HepG2 (cell line): ENCODE results near the gene FUBP3. TPM values are rescaled to one million over a fixed set of nuclear protein-coding genes. Genes with fewer than 3 reads are reported as not detected.

Experiments
- ATAC-seq: fragments of 200-7000 bp; cut with Tn5 transposase; 3 replicates; pipeline ENCODE4 v1.9.1; 2020; ENCODE audit warnings: mild to moderate bottlenecking, moderate library complexity
- BruUV-seq: library from RNA; stranded (reverse); fragments of 400-500 nt; replicated peaks from 2 replicates; lab custom pipeline; 2021; lab: Mats Ljungman, UMichigan
- CTCF ChIA-PET: fragments of 300-600 bp; formaldehyde crosslinking; extraction: SDS; loops from one replicate; lab custom pipeline; 2021; ENCODE audit warnings: low total read pairs, inconsistent platforms, low intra/inter-chr PET ratio; lab: Yijun Ruan, JAX
- POLR2A ChIA-PET: fragments of 350-600 bp; sonication (Branson Sonifier 250); formaldehyde crosslinking; loops from one replicate; lab custom pipeline; 2020; ENCODE audit warnings: antibody characterized with exemption, inconsistent platforms; lab: Yijun Ruan, JAX
- DNase-seq: peaks from one replicate; pipeline ENCODE4 v3.0.0-alpha.2; 2015; ENCODE audit warnings: low spot score
- FAIRE-seq: peaks from 3 replicates; lab custom pipeline; 2011; peaks lifted over from hg19 to GRCh38; lab: Jason Lieb, UNC
- H2AFZ ChIP-seq: one replicate; pipeline ENCODE4 v1.6.1; 2011; ENCODE audit warnings: low read length, inconsistent platforms
- H3K27ac ChIP-seq: fragments of 300-600 bp; 3 replicates; pipeline ENCODE4 v1.8.0; 2011; ENCODE audit warnings: mixed run types, mild to moderate bottlenecking, mixed read lengths, low read length, inconsistent platforms; ENCODE audit not compliant: insufficient read depth; ENCODE audit errors: extremely low read length
- H3K27me3 ChIP-seq, 2 experiments: fragments of 200-600 bp in 1 of 2; 2 replicates in 1 of 2; 3 replicates in 1 of 2; pipeline versions ENCODE4 v1.6.0 to v1.8.0; 2011; ENCODE audit warnings: low read length in 2 of 2, mild to moderate bottlenecking in 2 of 2, moderate library complexity in 2 of 2, inconsistent platforms in 1 of 2; ENCODE audit not compliant: insufficient read depth in 2 of 2, control insufficient read depth in 1 of 2
- H3K36me3 ChIP-seq, 2 experiments: fragments of 200-600 bp in 1 of 2; replicated peaks in 1 of 2; 2 replicates in 1 of 2; 3 replicates in 1 of 2; pipeline versions ENCODE4 v1.5.1 to v1.8.0; 2011; ENCODE audit warnings: low read length in 2 of 2, inconsistent platforms in 1 of 2; ENCODE audit not compliant: insufficient read depth in 2 of 2, control insufficient read depth in 1 of 2
- H3K4me1 ChIP-seq: 2 replicates; pipeline ENCODE4 v1.5.1; 2012; ENCODE audit warnings: low read length, inconsistent platforms; ENCODE audit not compliant: insufficient read depth
- H3K4me2 ChIP-seq: 2 replicates; pipeline ENCODE4 v1.6.0; 2011; ENCODE audit warnings: low read depth, low read length, inconsistent platforms
- H3K4me3 ChIP-seq, 3 experiments: fragments of 200-600 bp in 1 of 3; sonication (generic), shearing (Covaris generic) in 1 of 3; replicated peaks in 1 of 3; 2 replicates each; pipeline ENCODE4 v1.5.1; 2011 to 2016; ENCODE audit warnings: low read length in 3 of 3, inconsistent platforms in 2 of 3, low read depth in 2 of 3, mild to moderate bottlenecking in 2 of 3, control low read depth in 1 of 3, mixed read lengths in 1 of 3; ENCODE audit not compliant: insufficient read depth in 1 of 3
- H3K79me2 ChIP-seq: one replicate; pipeline ENCODE4 v1.6.1; 2011; ENCODE audit warnings: low read length, inconsistent platforms; ENCODE audit not compliant: insufficient read depth
- H3K9ac ChIP-seq: 2 replicates; pipeline ENCODE4 v1.6.0; 2011; ENCODE audit warnings: mild to moderate bottlenecking, low read depth, low read length, inconsistent platforms; ENCODE audit not compliant: insufficient read depth
- H3K9me3 ChIP-seq: 2 replicates; pipeline ENCODE4 v1.5.1; 2012; ENCODE audit warnings: mild to moderate bottlenecking, low read length
- H4K20me1 ChIP-seq: 2 replicates; pipeline ENCODE4 v1.6.0; 2011; ENCODE audit warnings: inconsistent platforms, mild to moderate bottlenecking, low read length, moderate library complexity; ENCODE audit not compliant: insufficient read depth
- ARHGAP35 ChIP-seq: sonication (generic); formaldehyde crosslinking; IDR thresholded peaks from 2 replicates; pipeline ENCODE4 v1.9.0; 2022; ENCODE audit warnings: mild to moderate bottlenecking, inconsistent platforms, moderate library complexity, missing genetic modification reagents, borderline replicate concordance
- CHCHD3 ChIP-seq: sonication (generic); formaldehyde crosslinking; IDR thresholded peaks from 2 replicates; pipeline ENCODE4 v1.8.0; 2022; ENCODE audit warnings: mild to moderate bottlenecking, missing genetic modification reagents, moderate library complexity
- EZH2 ChIP-seq: conservative IDR thresholded peaks from 2 replicates; pipeline ENCODE4 v1.6.1; 2012; ENCODE audit warnings: mild to moderate bottlenecking, low read depth, low read length, moderate library complexity
- LBX2 ChIP-seq: sonication (generic); formaldehyde crosslinking; IDR thresholded peaks from 2 replicates; pipeline ENCODE4 v1.5.0; 2020; ENCODE audit warnings: missing genetic modification reagents, mild to moderate bottlenecking, borderline replicate concordance
- PBX2 ChIP-seq: IDR thresholded peaks from 2 replicates; pipeline ENCODE4 v1.6.1; 2016; ENCODE audit warnings: control low read depth
- SAFB2 ChIP-seq: sonication (generic); formaldehyde crosslinking; IDR thresholded peaks from 2 replicates; pipeline ENCODE4 v1.5.1; 2020; ENCODE audit warnings: missing genetic modification reagents, low read depth, mild to moderate bottlenecking, borderline replicate concordance
- SIN3A ChIP-seq: IDR thresholded peaks from 2 replicates; pipeline ENCODE4 v1.6.1; 2011; ENCODE audit warnings: low read depth, mild to moderate bottlenecking, control low read depth, low read length, borderline replicate concordance
- SIX4 ChIP-seq: sonication (generic); formaldehyde crosslinking; IDR thresholded peaks from 2 replicates; pipeline ENCODE4 v1.4.0; 2020; ENCODE audit warnings: missing genetic modification reagents
- SP4 ChIP-seq: sonication (generic); formaldehyde crosslinking; IDR thresholded peaks from 2 replicates; pipeline ENCODE4 v1.8.1; 2023; ENCODE audit warnings: mild to moderate bottlenecking, missing genetic modification reagents
- YEATS2 ChIP-seq: sonication (generic); formaldehyde crosslinking; IDR thresholded peaks from 2 replicates; pipeline ENCODE4 v1.4.0; 2020; ENCODE audit warnings: missing genetic modification reagents, borderline replicate concordance
- ZBTB7A ChIP-seq: sonication (generic); formaldehyde crosslinking; IDR thresholded peaks from 2 replicates; pipeline ENCODE4 v1.8.0; 2022; ENCODE audit warnings: mild to moderate bottlenecking, missing genetic modification reagents
- ZNF333 ChIP-seq: sonication (generic); formaldehyde crosslinking; IDR thresholded peaks from 2 replicates; pipeline ENCODE4 v1.4.0; 2020; ENCODE audit warnings: mild to moderate bottlenecking, missing genetic modification reagents, borderline replicate concordance
- ZNF468 ChIP-seq: sonication (generic); formaldehyde crosslinking; IDR thresholded peaks from 2 replicates; pipeline ENCODE4 v1.8.0; 2022; ENCODE audit warnings: mild to moderate bottlenecking, moderate library complexity, missing genetic modification reagents
- ZNF614 ChIP-seq: IDR thresholded peaks from 2 replicates; pipeline ENCODE4 v1.6.1; 2018; ENCODE audit warnings: missing biosample characterization, missing genetic modification reagents, inconsistent platforms, borderline replicate concordance
- ZNF616 ChIP-seq: sonication (generic); formaldehyde crosslinking; IDR thresholded peaks from 2 replicates; pipeline ENCODE4 v1.5.0; 2020; ENCODE audit warnings: low read depth, mild to moderate bottlenecking, missing genetic modification reagents
- ZNF768 ChIP-seq: sonication (generic); formaldehyde crosslinking; IDR thresholded peaks from 2 replicates; pipeline ENCODE4 v1.4.0; 2020; ENCODE audit warnings: missing genetic modification reagents
- ZNF780A ChIP-seq: sonication (generic); formaldehyde crosslinking; IDR thresholded peaks from 2 replicates; pipeline ENCODE4 v1.8.0; 2022; ENCODE audit warnings: mild to moderate bottlenecking, missing genetic modification reagents, moderate library complexity
- WGBS: methylation state at CpG from one replicate; pipeline ENCODE4 v1.1.6; 2017; ENCODE audit warnings: low lambda C conversion rate; 5-methylcytosine and 5-hydroxymethylcytosine counted together
- in situ Hi-C: cut with HindIII; loops from 2 replicates; pipeline ENCODE4 v1.10.0; 2017; ENCODE audit warnings: low pct_unique_long_range_greater_than_20kb; ENCODE audit not compliant: extremely low pct_ligation_motif_present
- intact Hi-C: fragments of 100-400 bp; cut with micrococcal nuclease; formaldehyde crosslinking; loops from one replicate; pipeline ENCODE4 v1.10.0; 2022; ENCODE audit not compliant: unreplicated experiment
- polyA plus RNA-seq, 8 experiments: library from polyadenylated mRNA; depleted of rRNA in 3 of 8; stranded (reverse) in 7 of 8; unstranded in 1 of 8; fragments of >200 nt; fragmentation: Illumina TruSeq in 4 of 8; extraction: Trizol in 4 of 8; gene quantifications; 2 replicates each; pipeline versions ENCODE4 v1.2.1 to v1.2.3, GENCODE V29; 2011 to 2016; ENCODE audit warnings: low read depth in 4 of 8, missing spikeins in 1 of 8, mixed read lengths in 1 of 8; ENCODE audit not compliant: insufficient read depth in 1 of 8
- total RNA-seq, 5 experiments: library from RNA; depleted of rRNA; stranded (reverse); fragments of >200 nt; fragmentation: Illumina TruSeq; extraction: Trizol; gene quantifications; 2 replicates each; pipeline ENCODE4 v1.2.3, GENCODE V29; 2016; ENCODE audit warnings: low read depth in 1 of 5
- TF ChIP-seq, protein P1 (sequence below): sonication (generic); formaldehyde crosslinking; conservative IDR thresholded peaks from 2 replicates; pipeline ENCODE4 v1.8.0; 2022; ENCODE audit warnings: mild to moderate bottlenecking, moderate library complexity, missing genetic modification reagents
- TF ChIP-seq, protein P2 (sequence below): sonication (generic); formaldehyde crosslinking; IDR thresholded peaks from 2 replicates; pipeline ENCODE4 v1.4.0; 2020; ENCODE audit warnings: missing genetic modification reagents

Gene FUBP3
- total and polyA plus RNA-seq, 2 of the 13 experiments (the other 11 are each of a cell fraction or from before 2014, with no cell fraction given): 28.7 to 40.0 TPM

DNA sequence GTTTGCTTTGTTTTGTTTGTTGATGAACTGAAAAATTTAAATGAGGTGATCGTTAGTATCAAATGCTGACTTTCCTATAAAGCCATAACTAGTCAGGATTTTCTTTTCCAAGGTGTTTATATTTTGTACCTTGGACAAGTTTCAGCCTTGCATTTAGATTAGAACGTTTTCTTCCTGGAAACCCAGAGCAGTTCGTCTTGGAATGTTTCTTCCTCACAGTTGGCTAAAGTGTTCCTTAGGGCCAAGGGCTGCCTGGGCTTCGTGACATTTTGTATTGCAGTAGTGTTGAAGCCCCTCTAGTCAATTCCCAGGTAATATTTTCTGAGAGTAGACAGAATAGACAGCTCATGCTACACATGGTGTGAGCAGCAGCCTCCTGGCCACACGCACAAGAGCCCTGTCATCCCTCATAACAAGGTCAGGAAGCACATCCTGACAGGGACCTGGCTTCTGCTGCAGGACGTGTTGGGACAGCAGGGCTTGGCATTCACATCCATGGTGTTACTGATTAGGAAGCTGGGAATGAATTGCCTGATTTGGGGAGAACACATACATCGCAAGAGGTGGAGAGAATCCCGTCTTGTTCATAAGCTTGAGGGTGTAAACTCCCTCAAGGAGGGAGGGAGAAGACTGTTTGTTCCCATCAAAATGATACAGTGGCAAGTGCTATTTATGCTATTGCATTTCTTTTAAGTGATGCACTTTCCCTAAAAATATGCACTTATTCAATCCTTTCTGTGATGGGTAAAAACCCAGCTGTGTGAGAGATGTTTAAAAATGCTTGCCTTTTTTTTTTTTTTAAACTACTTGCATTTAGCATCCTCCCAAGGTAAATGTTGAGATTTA, 31.7 kb downstream of the FUBP3 start:
- Histone ChIP-seq H3K9ac (no peak overlapping the region), H3K4me2 (no peak overlapping the region), H3K4me3 (no peak overlapping the region), H3K27ac (no peak overlapping the region), H2AFZ (no peak overlapping the region), H3K4me1 (peaks cover 12% of the 10 kb centered on the region), H3K36me3 (peaks cover 31 to 70% of the 10 kb centered on the region in 2 experiments), H4K20me1 (no peaks in the 10 kb centered on the region), H3K9me3 (no peaks in the 10 kb centered on the region), H3K27me3 (no peaks in the 10 kb centered on the region), H3K79me2 (no peaks in the 10 kb centered on the region)
- TF ChIP-seq EZH2 (no peak), SIX4 (CRISPR knock-in tag) (no peak), SP4 (no peak), ZNF333 (CRISPR knock-in tag) (no peak), ZNF614 (CRISPR knock-in tag) (no peak), LBX2 (CRISPR knock-in tag) (no peak), ZNF780A (CRISPR knock-in tag) (no peak), SIN3A (no peak), ARHGAP35 (CRISPR knock-in tag) (no peak), ZBTB7A (CRISPR knock-in tag) (no peak), ZNF616 (CRISPR knock-in tag) (no peak), YEATS2 (CRISPR knock-in tag) (no peak), ZNF768 (no peak), PBX2 (CRISPR knock-in tag) (no peak), ZNF468 (CRISPR knock-in tag) (no peak), CHCHD3 (CRISPR knock-in tag) (no peak), SAFB2 (CRISPR knock-in tag) (no peak)
- TF ChIP-seq, protein P1, sequence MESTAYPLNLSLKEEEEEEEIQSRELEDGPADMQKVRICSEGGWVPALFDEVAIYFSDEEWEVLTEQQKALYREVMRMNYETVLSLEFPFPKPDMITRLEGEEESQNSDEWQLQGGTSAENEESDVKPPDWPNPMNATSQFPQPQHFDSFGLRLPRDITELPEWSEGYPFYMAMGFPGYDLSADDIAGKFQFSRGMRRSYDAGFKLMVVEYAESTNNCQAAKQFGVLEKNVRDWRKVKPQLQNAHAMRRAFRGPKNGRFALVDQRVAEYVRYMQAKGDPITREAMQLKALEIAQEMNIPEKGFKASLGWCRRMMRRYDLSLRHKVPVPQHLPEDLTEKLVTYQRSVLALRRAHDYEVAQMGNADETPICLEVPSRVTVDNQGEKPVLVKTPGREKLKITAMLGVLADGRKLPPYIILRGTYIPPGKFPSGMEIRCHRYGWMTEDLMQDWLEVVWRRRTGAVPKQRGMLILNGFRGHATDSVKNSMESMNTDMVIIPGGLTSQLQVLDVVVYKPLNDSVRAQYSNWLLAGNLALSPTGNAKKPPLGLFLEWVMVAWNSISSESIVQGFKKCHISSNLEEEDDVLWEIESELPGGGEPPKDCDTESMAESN (CRISPR knock-in tag): no peak
- TF ChIP-seq, protein P2, sequence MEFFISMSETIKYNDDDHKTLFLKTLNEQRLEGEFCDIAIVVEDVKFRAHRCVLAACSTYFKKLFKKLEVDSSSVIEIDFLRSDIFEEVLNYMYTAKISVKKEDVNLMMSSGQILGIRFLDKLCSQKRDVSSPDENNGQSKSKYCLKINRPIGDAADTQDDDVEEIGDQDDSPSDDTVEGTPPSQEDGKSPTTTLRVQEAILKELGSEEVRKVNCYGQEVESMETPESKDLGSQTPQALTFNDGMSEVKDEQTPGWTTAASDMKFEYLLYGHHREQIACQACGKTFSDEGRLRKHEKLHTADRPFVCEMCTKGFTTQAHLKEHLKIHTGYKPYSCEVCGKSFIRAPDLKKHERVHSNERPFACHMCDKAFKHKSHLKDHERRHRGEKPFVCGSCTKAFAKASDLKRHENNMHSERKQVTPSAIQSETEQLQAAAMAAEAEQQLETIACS (CRISPR knock-in tag): no peak
- in situ Hi-C loops: no loop called here
- POLR2A ChIA-PET: no interaction called here
- intact Hi-C loops: no loop called here
- no peak for ATAC-seq
- no peak for FAIRE-seq
- no TSS peak for BruUV-seq
- over 99% methylated on average over 8 of the region's 8 CpGs for WGBS
- CTCF ChIA-PET: no interaction called here
- no peak for DNase-seq
